GM12892 (cell line): ENCODE results near the gene EEF2.

Source experiments
- POLR2A ChIP-seq: IDR thresholded peaks from 2 replicates; pipeline ENCODE4 v1.6.1; 2011; ENCODE audit warnings: low read depth, low read length, control low read depth
- POLR2AphosphoS5 ChIP-seq: IDR thresholded peaks from 2 replicates; pipeline ENCODE4 v1.6.1; 2011; ENCODE audit warnings: low read depth, low read length, control low read depth
- TAF1 ChIP-seq: IDR thresholded peaks from 2 replicates; pipeline ENCODE4 v1.6.1; 2011; ENCODE audit warnings: low read depth, mild to moderate bottlenecking, control low read depth, low read length, borderline replicate concordance

DNA sequence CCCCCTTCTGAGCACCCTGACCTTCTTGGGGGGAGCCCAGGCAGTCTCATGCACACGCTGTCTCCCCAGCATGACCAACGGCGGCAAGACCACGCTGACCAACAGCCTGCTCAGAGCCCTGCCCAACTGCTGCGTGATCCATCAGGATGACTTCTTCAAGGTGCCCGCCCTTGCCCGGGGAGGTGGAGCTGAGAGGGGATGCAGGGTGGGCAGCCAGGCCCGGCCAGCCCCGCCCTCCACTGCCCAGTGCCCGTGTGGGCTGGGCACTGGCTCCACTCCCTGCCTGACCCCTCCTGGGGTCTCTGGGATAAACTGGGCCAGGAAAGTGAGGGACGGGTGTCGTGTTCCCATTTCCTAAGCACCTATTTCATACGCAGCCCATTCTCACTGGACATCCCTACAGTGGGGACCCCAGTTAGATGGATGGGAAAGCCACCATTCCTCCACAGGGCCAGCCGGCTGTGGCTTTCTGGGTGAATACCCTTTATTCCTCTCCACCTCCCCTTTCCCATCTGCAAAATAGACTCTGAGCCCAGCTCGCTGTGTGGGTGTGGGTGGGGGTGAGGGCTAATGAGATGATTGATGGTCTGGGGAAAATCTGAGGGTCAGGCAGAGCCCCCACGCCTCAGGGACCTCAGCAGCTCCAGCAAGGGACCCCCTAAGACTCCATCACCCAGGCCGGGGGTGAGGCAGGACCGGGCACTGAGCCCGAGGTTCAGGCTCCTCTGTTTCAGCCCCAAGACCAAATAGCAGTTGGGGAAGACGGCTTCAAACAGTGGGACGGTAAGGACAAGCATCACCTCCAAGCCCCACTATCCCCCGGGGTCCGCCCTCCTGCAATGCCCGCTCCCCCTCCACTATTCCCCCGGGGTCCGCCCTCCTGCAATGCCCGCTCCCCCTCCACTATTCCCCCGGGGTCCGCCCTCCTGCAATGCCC, 48.5 kb downstream of the EEF2 start:
- TF ChIP-seq POLR2A, result no peak
- no peak for TF ChIP-seq POLR2AphosphoS5
- no peak for TF ChIP-seq TAF1
